ENCODE results near the gene AKTIP. TPM values are rescaled to one million over a fixed set of nuclear protein-coding genes. Genes with fewer than 3 reads are reported as not detected.
"Not testable (repeated sequence)": the region's sequence is repeated elsewhere in the genome, so short reads cannot be mapped to it uniquely, and the experiment has no call there.

Gene AKTIP
- total RNA-seq, 1 experiment from 2014 or later: 26.1 TPM

- Histone ChIP-seq H3K4me1 (ENCODE audit: control insufficient read depth, insufficient read depth, low read length) (peaks cover 3% of the 10 kb centered on the region; the same call in 1 of the 2 replicates), H3K36me3 (ENCODE audit: control insufficient read depth, insufficient read depth, low read length) (no peaks in the 10 kb centered on the region), H3K4me3 (ENCODE audit: low read depth in 2 of 2, low read length in 2 of 2) (no peak overlapping the region), H3K9me3 (ENCODE audit: control insufficient read depth, insufficient read depth, low read depth, low read length) (no peaks in the 10 kb centered on the region), H3K27ac (ENCODE audit: low read length) (no peak overlapping the region), H3K27me3 (ENCODE audit: control insufficient read depth, insufficient read depth, low read length) (no peaks in the 10 kb centered on the region)
- in situ Hi-C loops (cut with HindIII; ENCODE audit: low pct_unique_long_range_greater_than_20kb, low sequenced_read_pairs): no loop called here
- POLR2A ChIA-PET: no interaction called here
- intact Hi-C loops (cut with micrococcal nuclease; ENCODE audit: unreplicated experiment): no loop called here
- no peak for DNase-seq (ENCODE audit: low read depth, low spot score)
- BruUV-seq (replicated peaks): no TSS peak
- CTCF ChIA-PET: no interaction called here
- ATAC-seq: no peak
- TF ChIP-seq POLR2AphosphoS5 (IDR thresholded peaks at IDR 0.05; ENCODE audit: low read depth, low read length): no peak
- no peak for TF ChIP-seq TCF7L2 (IDR thresholded peaks at IDR 0.05; ENCODE audit: low read depth, low read length)
- TF ChIP-seq SIN3A (IDR thresholded peaks at IDR 0.05; ENCODE audit: borderline replicate concordance, insufficient read depth, low read depth, low read length): no peak
- TF ChIP-seq REST (IDR thresholded peaks at IDR 0.05; ENCODE audit: insufficient read depth in 1 of 2, low read depth in 2 of 2, low read length in 1 of 2): no peak
- no peak for TF ChIP-seq CTCF (IDR thresholded peaks at IDR 0.05)
Measured at GRCh38 chr16:53515811-53516210, 12.8 kb upstream of the AKTIP start.

GRCh38 chr16:53515259-53515658 is 12.2 kb upstream of the AKTIP start:
- in situ Hi-C loops (cut with HindIII; ENCODE audit: low pct_unique_long_range_greater_than_20kb, low sequenced_read_pairs) (no loop called here), intact Hi-C loops (cut with micrococcal nuclease; ENCODE audit: unreplicated experiment) (no loop called here)
- DNase-seq (ENCODE audit: low read depth, low spot score) (no peak), ATAC-seq (no peak)
- CTCF ChIA-PET: no interaction called here
- Histone ChIP-seq H3K36me3 (ENCODE audit: control insufficient read depth, insufficient read depth, low read length) (no peaks in the 10 kb centered on the region), H3K9me3 (ENCODE audit: control insufficient read depth, insufficient read depth, low read depth, low read length) (no peaks in the 10 kb centered on the region), H3K4me1 (ENCODE audit: control insufficient read depth, insufficient read depth, low read length) (peaks cover 3% of the 10 kb centered on the region; the same call in 1 of the 2 replicates), H3K4me3 (ENCODE audit: low read depth in 2 of 2, low read length in 2 of 2) (no peak overlapping the region), H3K27ac (ENCODE audit: low read length) (no peak overlapping the region), H3K27me3 (ENCODE audit: control insufficient read depth, insufficient read depth, low read length) (no peaks in the 10 kb centered on the region)
- no TSS peak for BruUV-seq (replicated peaks)
- POLR2A ChIA-PET: no interaction called here
- TF ChIP-seq SIN3A (IDR thresholded peaks at IDR 0.05; ENCODE audit: borderline replicate concordance, insufficient read depth, low read depth, low read length) (no peak), CTCF (IDR thresholded peaks at IDR 0.05) (no peak), TCF7L2 (IDR thresholded peaks at IDR 0.05; ENCODE audit: low read depth, low read length) (no peak), POLR2AphosphoS5 (IDR thresholded peaks at IDR 0.05; ENCODE audit: low read depth, low read length) (no peak), REST (IDR thresholded peaks at IDR 0.05; ENCODE audit: insufficient read depth in 1 of 2, low read depth in 2 of 2, low read length in 1 of 2) (no peak)

GRCh38 chr16:53512795-53513194 is 9.8 kb upstream of the AKTIP start:
- H3K27ac ChIP-seq (ENCODE audit: low read length); ATAC-seq; BruUV-seq (replicated peaks); in situ Hi-C loops (cut with HindIII; ENCODE audit: low pct_unique_long_range_greater_than_20kb, low sequenced_read_pairs); POLR2A ChIA-PET; H3K4me1 ChIP-seq (ENCODE audit: control insufficient read depth, insufficient read depth, low read length); H3K9me3 ChIP-seq (ENCODE audit: control insufficient read depth, insufficient read depth, low read depth, low read length); intact Hi-C loops (cut with micrococcal nuclease; ENCODE audit: unreplicated experiment); H3K36me3 ChIP-seq (ENCODE audit: control insufficient read depth, insufficient read depth, low read length); DNase-seq (ENCODE audit: low read depth, low spot score); H3K4me3 ChIP-seq (ENCODE audit: low read depth in 2 of 2, low read length in 2 of 2); CTCF ChIA-PET; H3K27me3 ChIP-seq (ENCODE audit: control insufficient read depth, insufficient read depth, low read length): not testable (repeated sequence)

Measured in Panc1 (cell line).